GM21447 (cell line): ENCODE results near the gene C4orf54.

Source experiments
- ATAC-seq: cut with Tn5 transposase; IDR thresholded peaks from one replicate; pipeline ENCODE4 v1.9.1; 2021; ENCODE audit not compliant: unreplicated experiment

C4orf54 gene

GRCh38 chr4:99652596-99653436, 4.8 kb downstream of the C4orf54 start:
- no peak for ATAC-seq

GRCh38 chr4:99651811-99652485, 5.7 kb downstream of the C4orf54 start:
- no peak for ATAC-seq

- no peak for ATAC-seq
Measured at GRCh38 chr4:99651016-99651769, 6.4 kb downstream of the C4orf54 start.

GRCh38 chr4:99649778-99650177, 7.8 kb downstream of the C4orf54 start:
- ATAC-seq, result no peak

GRCh38 chr4:99649208-99649607, 8.4 kb downstream of the C4orf54 start:
- no peak for ATAC-seq

GRCh38 chr4:99648321-99648720, 9.3 kb downstream of the C4orf54 start:
- no peak for ATAC-seq

GRCh38 chr4:99647071-99647470, 10.6 kb downstream of the C4orf54 start:
- no peak for ATAC-seq

GRCh38 chr4:99645638-99646037, 12.0 kb downstream of the C4orf54 start:
- no peak for ATAC-seq

- no peak for ATAC-seq
Measured at GRCh38 chr4:99645036-99645435, 12.6 kb downstream of the C4orf54 start.

GRCh38 chr4:99644453-99644852, 13.2 kb downstream of the C4orf54 start:
- ATAC-seq, result no peak

- no peak for ATAC-seq
Measured at GRCh38 chr4:99642725-99643489, 14.7 kb downstream of the C4orf54 start.

- no peak for ATAC-seq
Measured at GRCh38 chr4:99640676-99641075, 17.0 kb downstream of the C4orf54 start.

- ATAC-seq, result no peak
Measured at GRCh38 chr4:99637174-99637573, 20.5 kb downstream of the C4orf54 start.

- ATAC-seq, result no peak
Measured at GRCh38 chr4:99636422-99636821, 21.2 kb downstream of the C4orf54 start.

GRCh38 chr4:99635601-99636000, 22.0 kb downstream of the C4orf54 start:
- no peak for ATAC-seq

GRCh38 chr4:99634742-99635360, 22.8 kb downstream of the C4orf54 start:
- no peak for ATAC-seq

GRCh38 chr4:99633772-99634171, 23.9 kb downstream of the C4orf54 start:
- no peak for ATAC-seq

GRCh38 chr4:99630857-99631360, 26.7 kb downstream of the C4orf54 start:
- ATAC-seq, result no peak

GRCh38 chr4:99629962-99630554, 27.6 kb downstream of the C4orf54 start:
- ATAC-seq, result no peak

- ATAC-seq, result no peak
Measured at GRCh38 chr4:99628040-99628439, 29.6 kb downstream of the C4orf54 start.
